22Rv1 (cell line): Measurements from ENCODE around the gene CDH12.

ENCODE experiments used
- ZFX ChIP-seq: fragments of 450-650 bp; IDR thresholded peaks from 2 replicates; pipeline ENCODE4 v1.6.1; 2017; ENCODE audit warnings: antibody characterized with exemption, borderline replicate concordance
- TF ChIP-seq, protein P1 (sequence below): fragments of 450-650 bp; IDR thresholded peaks from 2 replicates; pipeline ENCODE4 v1.5.1; 2017; ENCODE audit warnings: mild to moderate bottlenecking

DNA sequence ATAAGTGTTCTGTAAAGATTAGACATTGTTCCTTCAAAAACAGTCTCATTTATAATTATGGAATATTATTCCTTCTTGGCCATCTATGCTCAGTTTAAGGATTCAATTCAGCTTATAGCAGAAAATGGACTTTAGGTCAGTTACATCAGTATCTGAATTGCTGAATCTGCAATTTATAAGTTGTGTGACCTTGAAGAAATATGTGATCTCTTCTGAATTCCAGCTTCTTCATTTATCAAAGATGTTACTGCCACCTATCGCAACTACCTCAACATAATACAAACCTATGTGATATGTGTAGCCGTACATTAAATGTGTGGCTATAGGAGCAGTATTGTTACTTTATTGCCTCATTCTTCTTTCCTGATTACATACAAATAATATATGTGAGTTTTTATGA is 118.2 kb downstream of the CDH12 start:
- TF ChIP-seq, protein P1, sequence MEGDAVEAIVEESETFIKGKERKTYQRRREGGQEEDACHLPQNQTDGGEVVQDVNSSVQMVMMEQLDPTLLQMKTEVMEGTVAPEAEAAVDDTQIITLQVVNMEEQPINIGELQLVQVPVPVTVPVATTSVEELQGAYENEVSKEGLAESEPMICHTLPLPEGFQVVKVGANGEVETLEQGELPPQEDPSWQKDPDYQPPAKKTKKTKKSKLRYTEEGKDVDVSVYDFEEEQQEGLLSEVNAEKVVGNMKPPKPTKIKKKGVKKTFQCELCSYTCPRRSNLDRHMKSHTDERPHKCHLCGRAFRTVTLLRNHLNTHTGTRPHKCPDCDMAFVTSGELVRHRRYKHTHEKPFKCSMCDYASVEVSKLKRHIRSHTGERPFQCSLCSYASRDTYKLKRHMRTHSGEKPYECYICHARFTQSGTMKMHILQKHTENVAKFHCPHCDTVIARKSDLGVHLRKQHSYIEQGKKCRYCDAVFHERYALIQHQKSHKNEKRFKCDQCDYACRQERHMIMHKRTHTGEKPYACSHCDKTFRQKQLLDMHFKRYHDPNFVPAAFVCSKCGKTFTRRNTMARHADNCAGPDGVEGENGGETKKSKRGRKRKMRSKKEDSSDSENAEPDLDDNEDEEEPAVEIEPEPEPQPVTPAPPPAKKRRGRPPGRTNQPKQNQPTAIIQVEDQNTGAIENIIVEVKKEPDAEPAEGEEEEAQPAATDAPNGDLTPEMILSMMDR: no peak
- no peak for TF ChIP-seq ZFX
